ENCODE data around the gene SZT2. TPM values are rescaled to one million over a fixed set of nuclear protein-coding genes. Genes with fewer than 3 reads are reported as not detected.

SZT2 gene
- total and polyA plus RNA-seq, 2 of the 13 experiments (the other 11 are each of a cell fraction or from before 2014, with no cell fraction given): 8.0 to 8.8 TPM

GRCh38 chr1:43367904-43368645 is 21.6 kb upstream of the SZT2 start, which contains the start of gene ELOVL1 (continued):
- TF ChIP-seq, protein P1, sequence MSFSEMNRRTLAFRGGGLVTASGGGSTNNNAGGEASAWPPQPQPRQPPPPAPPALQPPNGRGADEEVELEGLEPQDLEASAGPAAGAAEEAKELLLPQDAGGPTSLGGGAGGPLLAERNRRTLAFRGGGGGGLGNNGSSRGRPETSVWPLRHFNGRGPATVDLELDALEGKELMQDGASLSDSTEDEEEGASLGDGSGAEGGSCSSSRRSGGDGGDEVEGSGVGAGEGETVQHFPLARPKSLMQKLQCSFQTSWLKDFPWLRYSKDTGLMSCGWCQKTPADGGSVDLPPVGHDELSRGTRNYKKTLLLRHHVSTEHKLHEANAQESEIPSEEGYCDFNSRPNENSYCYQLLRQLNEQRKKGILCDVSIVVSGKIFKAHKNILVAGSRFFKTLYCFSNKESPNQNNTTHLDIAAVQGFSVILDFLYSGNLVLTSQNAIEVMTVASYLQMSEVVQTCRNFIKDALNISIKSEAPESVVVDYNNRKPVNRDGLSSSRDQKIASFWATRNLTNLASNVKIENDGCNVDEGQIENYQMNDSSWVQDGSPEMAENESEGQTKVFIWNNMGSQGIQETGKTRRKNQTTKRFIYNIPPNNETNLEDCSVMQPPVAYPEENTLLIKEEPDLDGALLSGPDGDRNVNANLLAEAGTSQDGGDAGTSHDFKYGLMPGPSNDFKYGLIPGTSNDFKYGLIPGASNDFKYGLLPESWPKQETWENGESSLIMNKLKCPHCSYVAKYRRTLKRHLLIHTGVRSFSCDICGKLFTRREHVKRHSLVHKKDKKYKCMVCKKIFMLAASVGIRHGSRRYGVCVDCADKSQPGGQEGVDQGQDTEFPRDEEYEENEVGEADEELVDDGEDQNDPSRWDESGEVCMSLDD (CRISPR knock-in tag; IDR thresholded peaks at IDR 0.05; ENCODE audit: borderline replicate concordance): 0 out of 2 replicates have a peak, but pooled peaks have one; percentile 51
- TF ChIP-seq NKX3-1 (CRISPR knock-in tag; IDR thresholded peaks at IDR 0.05) (peak; percentile 84), GABPB1 (CRISPR knock-in tag; IDR thresholded peaks at IDR 0.05) (peak; percentile 85), ZNF549 (CRISPR knock-in tag; IDR thresholded peaks at IDR 0.05) (no peak), BCL3 (CRISPR knock-in tag; IDR thresholded peaks at IDR 0.05) (peak; percentile 96), NFKB2 (CRISPR knock-in tag; IDR thresholded peaks at IDR 0.05; ENCODE audit: borderline replicate concordance) (peak; percentile 80; the same call in 1 of the 2 replicates), HOXA5 (CRISPR knock-in tag; IDR thresholded peaks at IDR 0.05) (peak; percentile 62; the same call in 1 of the 2 replicates), NFYC (CRISPR knock-in tag; IDR thresholded peaks at IDR 0.05) (peak; percentile 56; the same call in 1 of the 2 replicates), RFX5 (IDR thresholded peaks at IDR 0.05; ENCODE audit: low read depth, low read length) (no peak), ZNF816 (CRISPR knock-in tag; IDR thresholded peaks at IDR 0.05; ENCODE audit: borderline replicate concordance) (no peak; the same call in 1 of the 2 replicates), ZNF432 (CRISPR knock-in tag; IDR thresholded peaks at IDR 0.05; ENCODE audit: borderline replicate concordance) (no peak), ZNF225 (CRISPR knock-in tag; IDR thresholded peaks at IDR 0.05) (peak; percentile 94), BATF2 (CRISPR knock-in tag; IDR thresholded peaks at IDR 0.05) (peak; percentile 90), NFKBIZ (CRISPR knock-in tag; IDR thresholded peaks at IDR 0.05) (peak; percentile 38; the same call in 1 of the 2 replicates), ELF3 (CRISPR knock-in tag; IDR thresholded peaks at IDR 0.05) (peak; percentile 72), HNF4A (CRISPR knock-in tag; IDR thresholded peaks at IDR 0.05) (no peak; the same call in 1 of the 2 replicates), PPARG (CRISPR knock-in tag; conservative IDR thresholded peaks at IDR 0.05) (peak; percentile 43; the same call in 1 of the 2 replicates), PAWR (CRISPR knock-in tag; IDR thresholded peaks at IDR 0.05; ENCODE audit: borderline replicate concordance) (no peak), MXD1 (CRISPR knock-in tag; IDR thresholded peaks at IDR 0.05) (peak; percentile 93)
- TF ChIP-seq, protein P2, sequence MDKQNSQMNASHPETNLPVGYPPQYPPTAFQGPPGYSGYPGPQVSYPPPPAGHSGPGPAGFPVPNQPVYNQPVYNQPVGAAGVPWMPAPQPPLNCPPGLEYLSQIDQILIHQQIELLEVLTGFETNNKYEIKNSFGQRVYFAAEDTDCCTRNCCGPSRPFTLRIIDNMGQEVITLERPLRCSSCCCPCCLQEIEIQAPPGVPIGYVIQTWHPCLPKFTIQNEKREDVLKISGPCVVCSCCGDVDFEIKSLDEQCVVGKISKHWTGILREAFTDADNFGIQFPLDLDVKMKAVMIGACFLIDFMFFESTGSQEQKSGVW (CRISPR knock-in tag; IDR thresholded peaks at IDR 0.05; ENCODE audit: borderline replicate concordance): peak; percentile 46; the same call in 1 of the 2 replicates
- TF ChIP-seq, protein P3, sequence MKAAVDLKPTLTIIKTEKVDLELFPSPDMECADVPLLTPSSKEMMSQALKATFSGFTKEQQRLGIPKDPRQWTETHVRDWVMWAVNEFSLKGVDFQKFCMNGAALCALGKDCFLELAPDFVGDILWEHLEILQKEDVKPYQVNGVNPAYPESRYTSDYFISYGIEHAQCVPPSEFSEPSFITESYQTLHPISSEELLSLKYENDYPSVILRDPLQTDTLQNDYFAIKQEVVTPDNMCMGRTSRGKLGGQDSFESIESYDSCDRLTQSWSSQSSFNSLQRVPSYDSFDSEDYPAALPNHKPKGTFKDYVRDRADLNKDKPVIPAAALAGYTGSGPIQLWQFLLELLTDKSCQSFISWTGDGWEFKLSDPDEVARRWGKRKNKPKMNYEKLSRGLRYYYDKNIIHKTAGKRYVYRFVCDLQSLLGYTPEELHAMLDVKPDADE (CRISPR knock-in tag; IDR thresholded peaks at IDR 0.05): peak; percentile 61; the same call in 1 of the 2 replicates
